ENCODE measurements around the gene WT1. TPM values are rescaled to one million over a fixed set of nuclear protein-coding genes. Genes with fewer than 3 reads are reported as not detected.
A peak's percentile ranks its signal among the peaks of the same experiment; 100 is the strongest.

Gene WT1
- total and polyA plus RNA-seq, 2 of the 13 experiments (the other 11 are each of a cell fraction or from before 2014, with no cell fraction given): 0.15 to 0.31 TPM

GRCh38 chr11:32421992-32422391, 13.3 kb downstream of the WT1 start:
- no peaks in the 10 kb centered on the region for H3K36me3 ChIP-seq (replicated peaks in 1 of 2; ENCODE audit: control insufficient read depth in 1 of 2, insufficient read depth in 2 of 2, low read length in 2 of 2)
- ChIA-PET POLR2A (no interaction called here), CTCF (ENCODE audit: low intra/inter-chr PET ratio, low total read pairs) (no interaction called here)
- in situ Hi-C loops (cut with HindIII; ENCODE audit: extremely low pct_ligation_motif_present, low pct_unique_long_range_greater_than_20kb) (no loop called here), intact Hi-C loops (cut with micrococcal nuclease; ENCODE audit: unreplicated experiment) (no loop called here)
- no peaks in the 10 kb centered on the region for H3K4me1 ChIP-seq (ENCODE audit: insufficient read depth, low read length)
- no peaks in the 10 kb centered on the region for H4K20me1 ChIP-seq (ENCODE audit: insufficient read depth, low read length)
- H3K27me3 ChIP-seq (ENCODE audit: control insufficient read depth in 1 of 2, insufficient read depth in 2 of 2, low read length in 2 of 2): peaks cover 5 to 33% of the 10 kb centered on the region in 2 experiments; a peak in 4 of 5 replicates
- TF ChIP-seq, protein P1, sequence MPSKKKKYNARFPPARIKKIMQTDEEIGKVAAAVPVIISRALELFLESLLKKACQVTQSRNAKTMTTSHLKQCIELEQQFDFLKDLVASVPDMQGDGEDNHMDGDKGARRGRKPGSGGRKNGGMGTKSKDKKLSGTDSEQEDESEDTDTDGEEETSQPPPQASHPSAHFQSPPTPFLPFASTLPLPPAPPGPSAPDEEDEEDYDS (CRISPR knock-in tag; IDR thresholded peaks at IDR 0.05): no peak
- TF ChIP-seq MAFK (conservative IDR thresholded peaks at IDR 0.05 in 1 of 2, IDR thresholded peaks at IDR 0.05 in 1 of 2; ENCODE audit: low read length in 2 of 2): 0 out of 4 replicates have a peak, but pooled peaks of 1 of the 2 experiments have one; percentile 26
- DNase-seq (ENCODE audit: low spot score) (no peak), ATAC-seq (no peak), FAIRE-seq (no peak)
- H3K9ac ChIP-seq (ENCODE audit: insufficient read depth, low read depth, low read length): no peak overlapping the region
- H3K4me2 ChIP-seq (ENCODE audit: low read depth, low read length): no peak overlapping the region
- H3K79me2 ChIP-seq (ENCODE audit: insufficient read depth, low read length): no peaks in the 10 kb centered on the region
- no peak overlapping the region for H3K27ac ChIP-seq (ENCODE audit: extremely low read length, insufficient read depth, low read length)
- H3K4me3 ChIP-seq (replicated peaks in 1 of 3; ENCODE audit: insufficient read depth in 1 of 3, low read depth in 2 of 3, low read length in 3 of 3): no peak overlapping the region
- H2AFZ ChIP-seq (ENCODE audit: low read length): no peak overlapping the region
- no TSS peak for BruUV-seq (replicated peaks)
- 2% methylated on average over 2 of the region's 2 CpGs for WGBS (ENCODE audit: low lambda C conversion rate)
- H3K9me3 ChIP-seq (ENCODE audit: low read length): no peaks in the 10 kb centered on the region

- H3K9me3 ChIP-seq (ENCODE audit: low read length): no peaks in the 10 kb centered on the region
- H3K4me1 ChIP-seq (ENCODE audit: insufficient read depth, low read length): no peaks in the 10 kb centered on the region
- 5% methylated on average over 12 of the region's 12 CpGs for WGBS (ENCODE audit: low lambda C conversion rate)
- no TSS peak for BruUV-seq (replicated peaks)
- FAIRE-seq (no peak), DNase-seq (ENCODE audit: low spot score) (no peak), ATAC-seq (no peak)
- peaks cover 4 to 30% of the 10 kb centered on the region in 2 experiments; a peak in 4 of 5 replicates for H3K27me3 ChIP-seq (ENCODE audit: control insufficient read depth in 1 of 2, insufficient read depth in 2 of 2, low read length in 2 of 2)
- intact Hi-C loops (cut with micrococcal nuclease; ENCODE audit: unreplicated experiment): no loop called here
- no peak overlapping the region for H3K27ac ChIP-seq (ENCODE audit: extremely low read length, insufficient read depth, low read length)
- H4K20me1 ChIP-seq (ENCODE audit: insufficient read depth, low read length): no peaks in the 10 kb centered on the region
- in situ Hi-C loops (cut with HindIII; ENCODE audit: extremely low pct_ligation_motif_present, low pct_unique_long_range_greater_than_20kb): no loop called here
- H2AFZ ChIP-seq (ENCODE audit: low read length): no peak overlapping the region
- no peaks in the 10 kb centered on the region for H3K36me3 ChIP-seq (replicated peaks in 1 of 2; ENCODE audit: control insufficient read depth in 1 of 2, insufficient read depth in 2 of 2, low read length in 2 of 2)
- POLR2A ChIA-PET: no interaction called here
- no peak overlapping the region for H3K4me3 ChIP-seq (replicated peaks in 1 of 3; ENCODE audit: insufficient read depth in 1 of 3, low read depth in 2 of 3, low read length in 3 of 3)
- no peak overlapping the region for H3K9ac ChIP-seq (ENCODE audit: insufficient read depth, low read depth, low read length)
- TF ChIP-seq, protein P2, sequence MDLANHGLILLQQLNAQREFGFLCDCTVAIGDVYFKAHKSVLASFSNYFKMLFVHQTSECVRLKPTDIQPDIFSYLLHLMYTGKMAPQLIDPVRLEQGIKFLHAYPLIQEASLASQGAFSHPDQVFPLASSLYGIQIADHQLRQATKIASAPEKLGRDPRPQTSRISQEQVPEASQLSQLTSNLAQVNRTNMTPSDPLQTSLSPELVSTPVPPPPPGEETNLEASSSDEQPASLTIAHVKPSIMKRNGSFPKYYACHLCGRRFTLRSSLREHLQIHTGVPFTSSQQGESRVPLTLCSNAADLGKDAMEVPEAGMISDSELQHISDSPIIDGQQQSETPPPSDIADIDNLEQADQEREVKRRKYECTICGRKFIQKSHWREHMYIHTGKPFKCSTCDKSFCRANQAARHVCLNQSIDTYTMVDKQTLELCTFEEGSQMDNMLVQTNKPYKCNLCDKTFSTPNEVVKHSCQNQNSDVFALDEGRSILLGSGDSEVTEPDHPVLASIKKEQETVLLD (CRISPR knock-in tag; IDR thresholded peaks at IDR 0.05; ENCODE audit: low read depth): no peak
- no peak for TF ChIP-seq ZNF143 (CRISPR knock-in tag; IDR thresholded peaks at IDR 0.05)
- CTCF ChIA-PET (ENCODE audit: low intra/inter-chr PET ratio, low total read pairs): no interaction called here
- H3K4me2 ChIP-seq (ENCODE audit: low read depth, low read length): no peak overlapping the region
- H3K79me2 ChIP-seq (ENCODE audit: insufficient read depth, low read length): no peaks in the 10 kb centered on the region
Observed at GRCh38 chr11:32420937-32421901, 14.1 kb downstream of the WT1 start.

All from HepG2 (cell line).